H1 (cell line): ENCODE measurements around the gene CCDC117. TPM values are rescaled to one million over a fixed set of nuclear protein-coding genes. Genes with fewer than 3 reads are reported as not detected.

Experiments
- CTCF ChIA-PET: fragments of 300-600 bp; sonication (Branson Sonifier 250); formaldehyde crosslinking; loops from one replicate; lab custom pipeline; 2021; ENCODE audit not compliant: partially characterized antibody; lab: Charles Lee
- POLR2A ChIA-PET: fragments of 300-600 bp; sonication (Branson Sonifier 250); formaldehyde crosslinking; loops from one replicate; lab custom pipeline; 2021; ENCODE audit warnings: inconsistent platforms; ENCODE audit not compliant: partially characterized antibody; lab: Charles Lee
- DNase-seq, 2 experiments: peaks; one replicate each; pipeline versions ENCODE4 v3.0.0 to v3.0.0-alpha.2; 2010 to 2022; ENCODE audit warnings: low spot score in 2 of 2, low read depth in 1 of 2, mixed read lengths in 1 of 2
- FAIRE-seq: peaks from 2 replicates; lab custom pipeline; 2011; peaks lifted over from hg19 to GRCh38; lab: Jason Lieb, UNC
- H2AFZ ChIP-seq: 2 replicates; pipeline ENCODE4 v1.8.1; 2012; ENCODE audit warnings: low read length, inconsistent platforms
- H2AK5ac ChIP-seq: 2 replicates; pipeline ENCODE4 v1.6.1; 2013; ENCODE audit warnings: low read depth, low read length
- H2BK120ac ChIP-seq: replicated peaks from 2 replicates; pipeline ENCODE3; 2013; ENCODE audit warnings: low read depth, low read length, inconsistent platforms
- H2BK12ac ChIP-seq: 2 replicates; pipeline ENCODE4 v1.6.1; 2013; ENCODE audit warnings: low read depth, low read length
- H2BK15ac ChIP-seq: 2 replicates; pipeline ENCODE4 v1.6.1; 2013; ENCODE audit warnings: low read length
- H2BK20ac ChIP-seq: 2 replicates; pipeline ENCODE4 v1.6.1; 2013; ENCODE audit warnings: low read length
- H2BK5ac ChIP-seq: 2 replicates; pipeline ENCODE4 v1.6.1; 2013; ENCODE audit warnings: low read depth, low read length
- H3K14ac ChIP-seq: 2 replicates; pipeline ENCODE4 v1.6.1; 2013; ENCODE audit warnings: inconsistent platforms; ENCODE audit not compliant: insufficient read length
- H3K18ac ChIP-seq: 2 replicates; pipeline ENCODE4 v1.6.1; 2013; ENCODE audit warnings: low read length; ENCODE audit errors: extremely low read depth
- H3K23ac ChIP-seq: 2 replicates; pipeline ENCODE4 v1.6.1; 2013; ENCODE audit warnings: inconsistent platforms; ENCODE audit not compliant: insufficient read length
- H3K23me2 ChIP-seq: 2 replicates; pipeline ENCODE4 v1.6.1; 2013; ENCODE audit warnings: low read depth, low read length
- H3K27ac ChIP-seq: 2 replicates; pipeline ENCODE4 v1.6.1; 2011; ENCODE audit warnings: low read depth, low read length, inconsistent platforms
- H3K27me3 ChIP-seq, 4 experiments: replicated peaks in 1 of 4; 1 replicate in 1 of 4; 2 replicates in 3 of 4; pipeline versions ENCODE4 v1.6.1 to v1.8.1; 2011 to 2013; ENCODE audit warnings: low read length in 3 of 4, mild to moderate bottlenecking in 3 of 4, inconsistent platforms in 2 of 4, mixed read lengths in 2 of 4, moderate library complexity in 1 of 4; ENCODE audit not compliant: control insufficient read depth in 3 of 4, insufficient read depth in 3 of 4; ENCODE audit errors: extremely low read depth in 1 of 4
- H3K36me3 ChIP-seq, 4 experiments: 2 replicates each; pipeline versions ENCODE4 v1.6.1 to v1.8.1; 2011 to 2013; ENCODE audit warnings: mild to moderate bottlenecking in 4 of 4, low read length in 3 of 4, moderate library complexity in 2 of 4, control low read depth in 1 of 4, inconsistent platforms in 1 of 4; ENCODE audit not compliant: insufficient read depth in 4 of 4, control insufficient read depth in 2 of 4
- H3K4ac ChIP-seq: replicated peaks from 2 replicates; pipeline ENCODE3; 2013; ENCODE audit warnings: low read length, low read depth, mixed read lengths, inconsistent platforms; ENCODE audit not compliant: insufficient read length
- H3K4me1 ChIP-seq, 4 experiments: replicated peaks in 1 of 4; 1 replicate in 1 of 4; 2 replicates in 3 of 4; pipeline versions ENCODE4 v1.6.1 to v1.8.1; 2011 to 2013; ENCODE audit warnings: low read length in 3 of 4, inconsistent platforms in 2 of 4, mixed read lengths in 1 of 4; ENCODE audit not compliant: insufficient read depth in 4 of 4, control insufficient read depth in 3 of 4
- H3K4me2 ChIP-seq, 2 experiments: 2 replicates each; pipeline versions ENCODE4 v1.6.1 to v1.8.1; 2011 to 2013; ENCODE audit warnings: low read depth in 2 of 2, low read length in 2 of 2, control low read depth in 1 of 2, inconsistent platforms in 1 of 2, mild to moderate bottlenecking in 1 of 2; ENCODE audit not compliant: insufficient read depth in 1 of 2
- H3K4me3 ChIP-seq, 4 experiments: fragments of 200-600, 300-600 bp in 1 of 4; sonication (generic), shearing (Covaris generic), sonication (Bioruptor Twin) in 1 of 4; 2 replicates each; pipeline versions ENCODE4 v1.5.1 to v1.8.1; 2011 to 2016; ENCODE audit warnings: low read length in 4 of 4, low read depth in 3 of 4, control low read depth in 2 of 4, inconsistent platforms in 2 of 4, mild to moderate bottlenecking in 2 of 4, mixed read lengths in 1 of 4, moderate library complexity in 1 of 4; ENCODE audit not compliant: insufficient read depth in 2 of 4; ENCODE audit errors: extremely low read depth in 1 of 4
- H3K56ac ChIP-seq: replicated peaks from 2 replicates; pipeline ENCODE3; 2013; ENCODE audit warnings: low read depth, mild to moderate bottlenecking, mixed read lengths, low read length, inconsistent platforms; ENCODE audit not compliant: insufficient read length
- H3K79me1 ChIP-seq: 2 replicates; pipeline ENCODE4 v1.6.1; 2013; ENCODE audit warnings: low read depth, low read length, control low read depth
- H3K79me2 ChIP-seq, 2 experiments: 2 replicates each; pipeline versions ENCODE4 v1.6.1 to v1.8.1; 2012 to 2013; ENCODE audit warnings: low read length in 2 of 2, mild to moderate bottlenecking in 2 of 2, inconsistent platforms in 1 of 2; ENCODE audit not compliant: insufficient read depth in 2 of 2, control insufficient read depth in 1 of 2
- H3K9ac ChIP-seq, 4 experiments: replicated peaks in 1 of 4; 1 replicate in 1 of 4; 2 replicates in 3 of 4; pipeline versions ENCODE4 v1.6.1 to v1.8.1; 2011 to 2013; ENCODE audit warnings: low read depth in 3 of 4, low read length in 3 of 4, control low read depth in 2 of 4, mild to moderate bottlenecking in 2 of 4, moderate library complexity in 2 of 4, inconsistent platforms in 1 of 4; ENCODE audit errors: extremely low read depth in 1 of 4
- H3K9me3 ChIP-seq, 2 experiments: 2 replicates each; pipeline versions ENCODE4 v1.6.1 to v1.8.1; 2012 to 2013; ENCODE audit warnings: mild to moderate bottlenecking in 2 of 2, moderate library complexity in 2 of 2, control low read depth in 1 of 2, inconsistent platforms in 1 of 2, low read depth in 1 of 2, low read length in 1 of 2, mixed read lengths in 1 of 2; ENCODE audit not compliant: insufficient read depth in 2 of 2
- H4K20me1 ChIP-seq, 2 experiments: replicated peaks in 1 of 2; 2 replicates each; pipeline versions ENCODE3 to v1.8.1; 2011 to 2013; ENCODE audit warnings: inconsistent platforms in 2 of 2, low read length in 2 of 2, mild to moderate bottlenecking in 1 of 2; ENCODE audit not compliant: insufficient read depth in 2 of 2, control insufficient read depth in 1 of 2
- H4K5ac ChIP-seq: 2 replicates; pipeline ENCODE4 v1.6.1; 2013; ENCODE audit warnings: low read length, low read depth, mixed read lengths, inconsistent platforms; ENCODE audit not compliant: insufficient read length
- H4K8ac ChIP-seq: 2 replicates; pipeline ENCODE4 v1.8.0; 2013; ENCODE audit warnings: mild to moderate bottlenecking, moderate library complexity, low read length, inconsistent platforms; ENCODE audit not compliant: insufficient read depth; ENCODE audit errors: extremely low read depth
- H4K91ac ChIP-seq: replicated peaks from 2 replicates; pipeline ENCODE3; 2013; ENCODE audit warnings: low read length, mixed read lengths, inconsistent platforms; ENCODE audit not compliant: insufficient read length
- BRCA1 ChIP-seq: IDR thresholded peaks from 2 replicates; pipeline ENCODE4 v1.6.1; 2012; ENCODE audit warnings: low read depth, low read length, improper control_type of control experiment
- CREB1 ChIP-seq: IDR thresholded peaks from 2 replicates; pipeline ENCODE4 v1.6.1; 2012; ENCODE audit warnings: inconsistent platforms
- FOSL1 ChIP-seq: IDR thresholded peaks from 2 replicates; pipeline ENCODE4 v1.6.1; 2011; ENCODE audit warnings: mild to moderate bottlenecking, low read depth, low read length, moderate library complexity; ENCODE audit not compliant: insufficient read depth
- PHF8 ChIP-seq: fragments of 200-600 bp; sonication (generic); conservative IDR thresholded peaks from 2 replicates; pipeline ENCODE4 v1.7.1; 2012; ENCODE audit warnings: low read depth, mild to moderate bottlenecking, inconsistent platforms, low read length, moderate library complexity
- POU5F1 ChIP-seq: IDR thresholded peaks from 2 replicates; pipeline ENCODE4 v1.6.1; 2011; ENCODE audit warnings: low read depth, mild to moderate bottlenecking, low read length, moderate library complexity
- RAD21 ChIP-seq, 2 experiments: IDR thresholded peaks in 1 of 2; conservative IDR thresholded peaks in 1 of 2; 2 replicates each; pipeline ENCODE4 v1.6.1; 2011; ENCODE audit warnings: low read depth in 2 of 2, low read length in 2 of 2, improper control_type of control experiment in 1 of 2, inconsistent platforms in 1 of 2, mild to moderate bottlenecking in 1 of 2, moderate library complexity in 1 of 2
- SP1 ChIP-seq: IDR thresholded peaks from 2 replicates; pipeline ENCODE4 v1.6.1; 2011; ENCODE audit warnings: low read depth, low read length
- TEAD4 ChIP-seq: IDR thresholded peaks from 2 replicates; pipeline ENCODE4 v1.6.1; 2012; ENCODE audit warnings: low read depth, low read length, inconsistent platforms, mixed read lengths
- WGBS, 2 experiments: shearing (Covaris generic) in 1 of 2; methylation state at CpG; one replicate each; pipeline versions ENCODE4 v1.1.6 to v1.1.7; 2013 to 2015; ENCODE audit warnings: low lambda C conversion rate in 2 of 2, mixed read lengths in 2 of 2, inconsistent platforms in 1 of 2, low coverage in 1 of 2, missing lambda C conversion rate in 1 of 2; ENCODE audit not compliant: insufficient replicate concordance in 2 of 2, insufficient coverage in 1 of 2, insufficient read length in 1 of 2; ENCODE audit errors: extremely low coverage in 1 of 2, missing lambda C conversion rate in 1 of 2; 5-methylcytosine and 5-hydroxymethylcytosine counted together
- polyA plus RNA-seq, 7 experiments: library from polyadenylated mRNA; depleted of rRNA in 3 of 7; stranded (reverse) in 5 of 7; unstranded in 2 of 7; fragments of >200 nt in 5 of 7; fragments of 200-250 nt in 2 of 7; gene quantifications; 1 replicate in 5 of 7; 2 replicates in 1 of 7; 4 replicates in 1 of 7; pipeline versions ENCODE4 v1.2.1 to v1.2.3, GENCODE V29; 2011 to 2013; ENCODE audit warnings: missing spikeins in 2 of 7, mixed read lengths in 2 of 7
- total RNA-seq: library from RNA; stranded (reverse); fragmentation: NEBNext Ultra II Directional; extraction: Animal tissue kit (Norgen Biotek cat#: 25700); gene quantifications from 2 replicates; pipeline ENCODE4 v1.2.1, GENCODE V29; 2021
- TF ChIP-seq, protein P1 (sequence below): IDR thresholded peaks from 2 replicates; pipeline ENCODE4 v1.6.1; 2012; ENCODE audit warnings: low read length, inconsistent platforms

Gene CCDC117
- total and polyA plus RNA-seq, 2 of the 8 experiments (the other 6 are each of a cell fraction or from before 2014, with no cell fraction given), result 9.1 to 43.1 TPM

DNA sequence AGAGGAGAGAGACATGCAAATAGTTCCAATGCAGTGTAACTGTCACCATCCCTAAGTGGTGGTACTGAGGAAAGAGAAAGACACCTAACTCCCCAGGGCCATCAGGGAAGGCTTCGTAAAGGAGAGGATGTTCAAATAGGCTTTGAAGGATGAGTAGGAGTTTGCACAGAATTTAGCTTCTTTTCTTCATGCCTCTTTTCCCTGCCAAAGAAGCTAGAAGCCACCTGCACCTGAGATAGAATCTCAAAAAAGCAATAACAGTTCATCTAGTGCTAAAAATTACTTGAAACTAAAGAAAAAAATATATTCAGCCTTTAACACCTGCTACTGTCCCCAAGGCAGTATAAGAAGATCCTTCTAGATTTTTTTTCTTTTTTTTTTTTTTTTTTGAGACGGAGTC is 44.6 kb downstream of the CCDC117 start:
- peaks cover 2% of the 10 kb centered on the region; the same call in 1 of the 2 replicates for H3K23me2 ChIP-seq
- no peak overlapping the region for H3K14ac ChIP-seq
- ChIA-PET POLR2A (no interaction called here), CTCF (interaction anchor here (0.6 kb wide), 1 partner anchor 262 kb away, joined by 3 read pairs; no protein-coding TSS in a partner anchor)
- no peaks in the 10 kb centered on the region for H3K79me2 ChIP-seq
- no peak overlapping the region for H3K4ac ChIP-seq
- no peak overlapping the region for H3K9ac ChIP-seq
- TF ChIP-seq RAD21 (IDR thresholded peaks at IDR 0.05 in 1 of 2, conservative IDR thresholded peaks at IDR 0.05 in 1 of 2; ENCODE audit: low read depth in 2 of 2, low read length in 2 of 2) (no peak), FOSL1 (no peak), SP1 (no peak), CREB1 (no peak), PHF8 (no peak), BRCA1 (no peak), POU5F1 (no peak), TEAD4 (no peak)
- TF ChIP-seq, protein P1, sequence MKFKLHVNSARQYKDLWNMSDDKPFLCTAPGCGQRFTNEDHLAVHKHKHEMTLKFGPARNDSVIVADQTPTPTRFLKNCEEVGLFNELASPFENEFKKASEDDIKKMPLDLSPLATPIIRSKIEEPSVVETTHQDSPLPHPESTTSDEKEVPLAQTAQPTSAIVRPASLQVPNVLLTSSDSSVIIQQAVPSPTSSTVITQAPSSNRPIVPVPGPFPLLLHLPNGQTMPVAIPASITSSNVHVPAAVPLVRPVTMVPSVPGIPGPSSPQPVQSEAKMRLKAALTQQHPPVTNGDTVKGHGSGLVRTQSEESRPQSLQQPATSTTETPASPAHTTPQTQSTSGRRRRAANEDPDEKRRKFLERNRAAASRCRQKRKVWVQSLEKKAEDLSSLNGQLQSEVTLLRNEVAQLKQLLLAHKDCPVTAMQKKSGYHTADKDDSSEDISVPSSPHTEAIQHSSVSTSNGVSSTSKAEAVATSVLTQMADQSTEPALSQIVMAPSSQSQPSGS, result no peak
- H4K5ac ChIP-seq, result no peak overlapping the region
- DNase-seq, result no peak
- H3K79me1 ChIP-seq, result no peaks in the 10 kb centered on the region; the same call in 1 of the 2 replicates
- 100% methylated on average over 1 of the region's 2 CpGs; no CpG with 5 or more reads in 1 of the 2 experiments for WGBS, 2 experiments
- no peak overlapping the region for H4K8ac ChIP-seq
- H4K91ac ChIP-seq, result no peak overlapping the region
- H4K20me1 ChIP-seq, result no peaks in the 10 kb centered on the region
- no peak overlapping the region for H2BK20ac ChIP-seq
- H3K4me3 ChIP-seq, result no peak overlapping the region
- FAIRE-seq, result no peak
- H3K18ac ChIP-seq, result no peak overlapping the region
- H3K56ac ChIP-seq, result no peak overlapping the region
- no peak overlapping the region for H2AK5ac ChIP-seq
- H3K9me3 ChIP-seq, result no peaks in the 10 kb centered on the region
- H3K27ac ChIP-seq, result no peak overlapping the region
- no peak overlapping the region for H2BK15ac ChIP-seq
- H3K36me3 ChIP-seq, result no peaks in the 10 kb centered on the region
- no peaks in the 10 kb centered on the region for H3K27me3 ChIP-seq
- H3K4me1 ChIP-seq, result no peaks in the 10 kb centered on the region; a peak in 1 of 7 replicates
- no peak overlapping the region for H2BK120ac ChIP-seq
- H2AFZ ChIP-seq, result no peak overlapping the region
- no peak overlapping the region for H3K23ac ChIP-seq
- H3K4me2 ChIP-seq, result no peak overlapping the region
- no peak overlapping the region for H2BK5ac ChIP-seq
- no peak overlapping the region for H2BK12ac ChIP-seq
